SK-N-SH (cell line): ENCODE data around the gene PFKL. TPM values are rescaled to one million over a fixed set of nuclear protein-coding genes. Genes with fewer than 3 reads are reported as not detected.

Experiments
- CTCF ChIA-PET: fragments of 300-600, 350-600 bp; formaldehyde crosslinking; extraction: SDS; loops from one replicate; lab custom pipeline; 2021; lab: Yijun Ruan, JAX
- POLR2A ChIA-PET: fragments of 350-600 bp; sonication (Branson Sonifier 250); formaldehyde crosslinking; extraction: SDS; loops from one replicate; lab custom pipeline; 2020; ENCODE audit warnings: antibody characterized with exemption, inconsistent platforms; lab: Yijun Ruan, JAX
- DNase-seq: peaks from one replicate; pipeline ENCODE4 v3.0.0; 2012
- H2AFZ ChIP-seq: fragments of 200-600 bp; sonication (generic); 2 replicates; pipeline ENCODE4 v1.8.1; 2016; ENCODE audit warnings: antibody characterized with exemption, mild to moderate bottlenecking, low read depth
- H3F3A ChIP-seq: fragments of 200-600 bp; sonication (generic); replicated peaks from 2 replicates; pipeline ENCODE3; 2016; ENCODE audit warnings: antibody characterized with exemption, mild to moderate bottlenecking; ENCODE audit not compliant: insufficient read depth
- H3K27ac ChIP-seq, 2 experiments: fragments of 200-500 bp in 1 of 2; fragments of 200-600 bp in 1 of 2; sonication (Bioruptor generic) in 1 of 2; sonication (generic), shearing (Covaris generic) in 1 of 2; 2 replicates each; pipeline versions ENCODE4 v1.5.1 to v1.6.1; 2014 to 2016; ENCODE audit warnings: low read depth in 2 of 2, inconsistent platforms in 1 of 2, low read length in 1 of 2, mild to moderate bottlenecking in 1 of 2, mixed read lengths in 1 of 2
- H3K27me3 ChIP-seq: fragments of 200-600 bp; sonication (generic), shearing (Covaris generic); 2 replicates; pipeline ENCODE4 v1.6.1; 2016; ENCODE audit warnings: mixed run types; ENCODE audit not compliant: insufficient read depth
- H3K36me3 ChIP-seq, 2 experiments: fragments of 200-500 bp in 1 of 2; fragments of 200-600 bp in 1 of 2; sonication (Bioruptor generic) in 1 of 2; sonication (generic) in 1 of 2; replicated peaks in 1 of 2; 2 replicates each; pipeline versions ENCODE3 to v1.5.1; 2014 to 2016; ENCODE audit warnings: low read length in 1 of 2, mild to moderate bottlenecking in 1 of 2; ENCODE audit not compliant: insufficient read depth in 2 of 2, control insufficient read depth in 1 of 2
- H3K4me1 ChIP-seq, 2 experiments: fragments of 200-500 bp in 1 of 2; fragments of 200-600 bp in 1 of 2; sonication (Bioruptor generic) in 1 of 2; sonication (generic), shearing (Covaris generic) in 1 of 2; 2 replicates each; pipeline versions ENCODE4 v1.5.1 to v1.6.1; 2014 to 2016; ENCODE audit warnings: low read depth in 1 of 2, low read length in 1 of 2, mixed run types in 1 of 2; ENCODE audit not compliant: insufficient read depth in 2 of 2, control insufficient read depth in 1 of 2
- H3K4me2 ChIP-seq: fragments of 200-600 bp; sonication (generic), shearing (Covaris generic); 2 replicates; pipeline ENCODE4 v1.6.1; 2017; ENCODE audit warnings: mixed run types
- H3K4me3 ChIP-seq, 2 experiments: fragments of 200-500 bp in 1 of 2; fragments of 200-600 bp in 1 of 2; sonication (Bioruptor generic) in 1 of 2; sonication (generic), shearing (Covaris generic) in 1 of 2; 2 replicates each; pipeline versions ENCODE4 v1.5.1 to v1.8.1; 2014 to 2016; ENCODE audit warnings: low read depth in 2 of 2, inconsistent platforms in 1 of 2, low read length in 1 of 2, mild to moderate bottlenecking in 1 of 2, mixed read lengths in 1 of 2, moderate library complexity in 1 of 2
- H3K79me2 ChIP-seq: fragments of 200-600 bp; sonication (generic); 2 replicates; pipeline ENCODE4 v1.8.1; 2017; ENCODE audit warnings: mild to moderate bottlenecking; ENCODE audit not compliant: insufficient read depth
- H3K9ac ChIP-seq: fragments of 200-600 bp; sonication (generic); 2 replicates; pipeline ENCODE4 v1.6.1; 2017; ENCODE audit warnings: mixed run types
- H3K9me2 ChIP-seq: fragments of 200-600 bp; sonication (generic); 2 replicates; pipeline ENCODE4 v1.6.1; 2017; ENCODE audit warnings: mixed run types
- H3K9me3 ChIP-seq: fragments of 200-600 bp; sonication (generic); 2 replicates; pipeline ENCODE4 v1.6.1; 2017; ENCODE audit warnings: mixed run types, mild to moderate bottlenecking, moderate library complexity
- H4K20me1 ChIP-seq: fragments of 200-600 bp; sonication (generic); 2 replicates; pipeline ENCODE4 v1.6.1; 2017; ENCODE audit warnings: mild to moderate bottlenecking, mixed run types; ENCODE audit not compliant: insufficient read depth
- CHD2 ChIP-seq: fragments of 150-350 bp; IDR thresholded peaks from 2 replicates; pipeline ENCODE4 v1.6.1; 2018; ENCODE audit warnings: low read length; ENCODE audit not compliant: partially characterized antibody
- ELF1 ChIP-seq: IDR thresholded peaks from 2 replicates; pipeline ENCODE4 v1.4.0; 2012
- EP300 ChIP-seq, 2 experiments: IDR thresholded peaks; 2 replicates each; pipeline versions ENCODE4 v1.4.0 to v1.6.1; 2012; ENCODE audit warnings: borderline replicate concordance in 1 of 2, low read depth in 1 of 2, low read length in 1 of 2
- FOSL2 ChIP-seq: IDR thresholded peaks from 2 replicates; pipeline ENCODE4 v1.4.0; 2012; ENCODE audit warnings: low read depth, mild to moderate bottlenecking, moderate library complexity, borderline replicate concordance
- FOXM1 ChIP-seq: IDR thresholded peaks from 2 replicates; pipeline ENCODE4 v1.4.0; 2012; ENCODE audit warnings: low read depth, mild to moderate bottlenecking
- JUND ChIP-seq: IDR thresholded peaks from 2 replicates; pipeline ENCODE4 v1.4.0; 2012
- MEF2A ChIP-seq: IDR thresholded peaks from 2 replicates; pipeline ENCODE4 v1.4.0; 2012; ENCODE audit warnings: low read depth, borderline replicate concordance
- MXI1 ChIP-seq: IDR thresholded peaks from 2 replicates; pipeline ENCODE4 v1.6.1; 2012; ENCODE audit warnings: mild to moderate bottlenecking, low read depth, low read length, improper control_type of control experiment
- NRF1 ChIP-seq: IDR thresholded peaks from 2 replicates; pipeline ENCODE4 v1.6.1; 2012; ENCODE audit warnings: low read depth, mild to moderate bottlenecking, low read length
- POLR2AphosphoS5 ChIP-seq: IDR thresholded peaks from 2 replicates; pipeline ENCODE4 v1.6.1; 2012; ENCODE audit warnings: low read depth, low read length
- RAD21 ChIP-seq: IDR thresholded peaks from 2 replicates; pipeline ENCODE4 v1.6.1; 2012; ENCODE audit warnings: mild to moderate bottlenecking, low read length
- RXRA ChIP-seq: IDR thresholded peaks from 2 replicates; pipeline ENCODE4 v1.4.0; 2012; ENCODE audit warnings: low read depth, mild to moderate bottlenecking, borderline replicate concordance
- SMC3 ChIP-seq: IDR thresholded peaks from 2 replicates; pipeline ENCODE4 v1.6.1; 2012; ENCODE audit warnings: low read depth, low read length, improper control_type of control experiment
- TAF1 ChIP-seq: IDR thresholded peaks from 2 replicates; pipeline ENCODE4 v1.6.1; 2012; ENCODE audit warnings: low read depth, mild to moderate bottlenecking, low read length, moderate library complexity, borderline replicate concordance
- WGBS: methylation state at CpG from one replicate; pipeline ENCODE4 v1.1.6; 2017; ENCODE audit warnings: low lambda C conversion rate; 5-methylcytosine and 5-hydroxymethylcytosine counted together
- polyA plus RNA-seq, 3 experiments: library from polyadenylated mRNA; depleted of rRNA; stranded (reverse); fragments of >200 nt; gene quantifications; 2 replicates each; pipeline ENCODE4 v1.2.3, GENCODE V29; 2012
- TF ChIP-seq, protein P1 (sequence below): IDR thresholded peaks from 2 replicates; pipeline ENCODE4 v1.4.0; 2012; ENCODE audit warnings: low read depth, borderline replicate concordance
- TF ChIP-seq, protein P2 (sequence below): IDR thresholded peaks from 2 replicates; pipeline ENCODE4 v1.4.0; 2012; ENCODE audit warnings: low read depth, borderline replicate concordance
- TF ChIP-seq, protein P3 (sequence below): fragments of 150-350 bp; IDR thresholded peaks from 2 replicates; pipeline ENCODE4 v1.6.1; 2017; ENCODE audit warnings: antibody characterized with exemption, low read length, low read depth, borderline replicate concordance
- TF ChIP-seq, protein P4 (sequence below): fragments of 150-350 bp; IDR thresholded peaks from 2 replicates; pipeline ENCODE4 v1.6.1; 2016; ENCODE audit warnings: mild to moderate bottlenecking, low read depth, low read length
- TF ChIP-seq, protein P5 (sequence below): IDR thresholded peaks from 2 replicates; pipeline ENCODE4; 2012

PFKL gene
- polyA plus RNA-seq, 1 of the 3 experiments (the other 2 are of a cell fraction) = 118 TPM

DNA sequence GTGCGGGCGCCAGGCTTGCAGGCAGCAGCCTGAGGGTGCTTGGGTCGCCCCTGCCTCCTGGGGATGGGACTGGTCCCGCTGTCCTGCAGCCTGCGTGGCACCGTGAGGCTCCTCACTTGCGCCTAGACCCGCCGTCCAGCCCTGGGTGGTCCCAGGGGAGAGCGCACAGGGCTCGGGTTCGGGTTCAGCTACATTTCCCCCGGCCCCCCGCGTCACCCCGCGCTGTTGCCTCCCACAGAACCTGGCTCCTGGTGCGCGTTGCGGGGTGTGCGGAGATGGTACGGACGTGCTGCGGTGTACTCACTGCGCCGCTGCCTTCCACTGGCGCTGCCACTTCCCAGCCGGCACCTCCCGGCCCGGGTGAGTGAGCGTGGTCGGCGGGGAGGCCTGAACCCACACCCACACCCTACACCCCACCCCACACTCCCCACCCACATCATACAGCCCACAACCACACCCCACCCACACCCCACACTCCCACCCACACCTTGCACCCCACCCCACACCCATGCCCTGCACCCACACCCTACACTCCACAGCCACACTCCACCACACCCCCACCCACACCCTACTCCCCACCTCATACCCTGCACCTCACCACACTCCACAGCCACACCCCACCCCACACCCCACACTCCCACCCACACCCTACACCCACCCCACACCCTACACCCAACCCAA lies 6.2 kb upstream of the PFKL start:
- TF ChIP-seq NRF1 = no peak
- TF ChIP-seq, protein P1, sequence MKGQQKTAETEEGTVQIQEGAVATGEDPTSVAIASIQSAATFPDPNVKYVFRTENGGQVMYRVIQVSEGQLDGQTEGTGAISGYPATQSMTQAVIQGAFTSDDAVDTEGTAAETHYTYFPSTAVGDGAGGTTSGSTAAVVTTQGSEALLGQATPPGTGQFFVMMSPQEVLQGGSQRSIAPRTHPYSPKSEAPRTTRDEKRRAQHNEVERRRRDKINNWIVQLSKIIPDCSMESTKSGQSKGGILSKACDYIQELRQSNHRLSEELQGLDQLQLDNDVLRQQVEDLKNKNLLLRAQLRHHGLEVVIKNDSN = no peak
- TF ChIP-seq EP300 (IDR thresholded peaks at IDR 0.05; ENCODE audit: borderline replicate concordance in 1 of 2, low read depth in 1 of 2, low read length in 1 of 2) = no peak
- TF ChIP-seq CHD2 = no peak
- TF ChIP-seq FOXM1 = no peak
- TF ChIP-seq RAD21 = no peak
- TF ChIP-seq SMC3 = no peak
- TF ChIP-seq MEF2A = no peak
- no peak for TF ChIP-seq JUND
- TF ChIP-seq, protein P2, sequence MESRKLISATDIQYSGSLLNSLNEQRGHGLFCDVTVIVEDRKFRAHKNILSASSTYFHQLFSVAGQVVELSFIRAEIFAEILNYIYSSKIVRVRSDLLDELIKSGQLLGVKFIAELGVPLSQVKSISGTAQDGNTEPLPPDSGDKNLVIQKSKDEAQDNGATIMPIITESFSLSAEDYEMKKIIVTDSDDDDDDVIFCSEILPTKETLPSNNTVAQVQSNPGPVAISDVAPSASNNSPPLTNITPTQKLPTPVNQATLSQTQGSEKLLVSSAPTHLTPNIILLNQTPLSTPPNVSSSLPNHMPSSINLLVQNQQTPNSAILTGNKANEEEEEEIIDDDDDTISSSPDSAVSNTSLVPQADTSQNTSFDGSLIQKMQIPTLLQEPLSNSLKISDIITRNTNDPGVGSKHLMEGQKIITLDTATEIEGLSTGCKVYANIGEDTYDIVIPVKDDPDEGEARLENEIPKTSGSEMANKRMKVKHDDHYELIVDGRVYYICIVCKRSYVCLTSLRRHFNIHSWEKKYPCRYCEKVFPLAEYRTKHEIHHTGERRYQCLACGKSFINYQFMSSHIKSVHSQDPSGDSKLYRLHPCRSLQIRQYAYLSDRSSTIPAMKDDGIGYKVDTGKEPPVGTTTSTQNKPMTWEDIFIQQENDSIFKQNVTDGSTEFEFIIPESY = no peak
- no peak for TF ChIP-seq FOSL2
- no peak for TF ChIP-seq RXRA
- TF ChIP-seq, protein P3, sequence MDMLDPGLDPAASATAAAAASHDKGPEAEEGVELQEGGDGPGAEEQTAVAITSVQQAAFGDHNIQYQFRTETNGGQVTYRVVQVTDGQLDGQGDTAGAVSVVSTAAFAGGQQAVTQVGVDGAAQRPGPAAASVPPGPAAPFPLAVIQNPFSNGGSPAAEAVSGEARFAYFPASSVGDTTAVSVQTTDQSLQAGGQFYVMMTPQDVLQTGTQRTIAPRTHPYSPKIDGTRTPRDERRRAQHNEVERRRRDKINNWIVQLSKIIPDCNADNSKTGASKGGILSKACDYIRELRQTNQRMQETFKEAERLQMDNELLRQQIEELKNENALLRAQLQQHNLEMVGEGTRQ = no peak
- no peak for TF ChIP-seq POLR2AphosphoS5
- no peak for TF ChIP-seq ELF1
- no peak for TF ChIP-seq MXI1
- TF ChIP-seq, protein P4, sequence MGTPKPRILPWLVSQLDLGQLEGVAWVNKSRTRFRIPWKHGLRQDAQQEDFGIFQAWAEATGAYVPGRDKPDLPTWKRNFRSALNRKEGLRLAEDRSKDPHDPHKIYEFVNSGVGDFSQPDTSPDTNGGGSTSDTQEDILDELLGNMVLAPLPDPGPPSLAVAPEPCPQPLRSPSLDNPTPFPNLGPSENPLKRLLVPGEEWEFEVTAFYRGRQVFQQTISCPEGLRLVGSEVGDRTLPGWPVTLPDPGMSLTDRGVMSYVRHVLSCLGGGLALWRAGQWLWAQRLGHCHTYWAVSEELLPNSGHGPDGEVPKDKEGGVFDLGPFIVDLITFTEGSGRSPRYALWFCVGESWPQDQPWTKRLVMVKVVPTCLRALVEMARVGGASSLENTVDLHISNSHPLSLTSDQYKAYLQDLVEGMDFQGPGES = no peak
- TF ChIP-seq, protein P5, sequence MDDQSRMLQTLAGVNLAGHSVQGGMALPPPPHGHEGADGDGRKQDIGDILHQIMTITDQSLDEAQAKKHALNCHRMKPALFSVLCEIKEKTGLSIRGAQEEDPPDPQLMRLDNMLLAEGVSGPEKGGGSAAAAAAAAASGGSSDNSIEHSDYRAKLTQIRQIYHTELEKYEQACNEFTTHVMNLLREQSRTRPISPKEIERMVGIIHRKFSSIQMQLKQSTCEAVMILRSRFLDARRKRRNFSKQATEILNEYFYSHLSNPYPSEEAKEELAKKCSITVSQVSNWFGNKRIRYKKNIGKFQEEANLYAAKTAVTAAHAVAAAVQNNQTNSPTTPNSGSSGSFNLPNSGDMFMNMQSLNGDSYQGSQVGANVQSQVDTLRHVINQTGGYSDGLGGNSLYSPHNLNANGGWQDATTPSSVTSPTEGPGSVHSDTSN = no peak
- no peak for TF ChIP-seq TAF1
- no peak for DNase-seq
- no peak overlapping the region for H2AFZ ChIP-seq
- H3K79me2 ChIP-seq = no peaks in the 10 kb centered on the region
- ChIA-PET POLR2A (no interaction called here), CTCF (interaction anchor here (2.0 kb wide), 1 partner anchor 11 kb away, joined by 11 read pairs; no protein-coding TSS in a partner anchor)
- no peaks in the 10 kb centered on the region for H3K9me3 ChIP-seq
- no peaks in the 10 kb centered on the region for H3K27me3 ChIP-seq
- H3K9me2 ChIP-seq = no peaks in the 10 kb centered on the region
- H3F3A ChIP-seq = no peaks in the 10 kb centered on the region
- H3K9ac ChIP-seq = no peak overlapping the region
- 87% methylated on average over 19 of the region's 33 CpGs for WGBS
- no peaks in the 10 kb centered on the region for H3K36me3 ChIP-seq
- H3K4me2 ChIP-seq = no peak overlapping the region
- H3K27ac ChIP-seq = no peak overlapping the region
- H3K4me1 ChIP-seq = peaks cover 0 to 3% of the 10 kb centered on the region in 2 experiments; a peak in 1 of 4 replicates
- H4K20me1 ChIP-seq = no peaks in the 10 kb centered on the region
- no peak overlapping the region for H3K4me3 ChIP-seq
